Colonic mucosa (tissue), 4 donors: ENCODE measurements around the gene GMFB. TPM values are rescaled to one million over a fixed set of nuclear protein-coding genes. Genes with fewer than 3 reads are reported as not detected.
A peak's percentile ranks its signal among the peaks of the same experiment; 100 is the strongest.

ENCODE experiments used
- DNase-seq: peaks from one replicate; pipeline ENCODE4 v3.0.0-alpha.2; 2020
- H3K27ac ChIP-seq: fragments of 200-600 bp; one replicate; pipeline ENCODE4 v1.8.0; 2021
- H3K27me3 ChIP-seq: fragments of 200-600 bp; one replicate; pipeline ENCODE4 v1.8.0; 2021
- H3K36me3 ChIP-seq: fragments of 200-600 bp; one replicate; pipeline ENCODE4 v1.8.0; 2021
- H3K4me1 ChIP-seq: fragments of 200-600 bp; one replicate; pipeline ENCODE4 v1.8.0; 2021; ENCODE audit warnings: mild to moderate bottlenecking
- H3K4me3 ChIP-seq: fragments of 200-600 bp; one replicate; pipeline ENCODE4 v1.8.0; 2021
- H3K9ac ChIP-seq, 2 donors: one replicate each; pipeline ENCODE4 v1.7.0; 2013; ENCODE audit warnings: control low read depth in 2 of 2, low read depth in 2 of 2, low read length in 2 of 2
- H3K9me3 ChIP-seq: fragments of 200-600 bp; one replicate; pipeline ENCODE4 v1.8.0; 2021
- CTCF ChIP-seq: fragments of 200-600 bp; IDR thresholded peaks from one replicate; pipeline ENCODE4 v1.8.0; 2022; ENCODE audit warnings: antibody characterized with exemption, mild to moderate bottlenecking
- intact Hi-C: fragments of 100-400 bp; cut with DNase I; formaldehyde crosslinking; loops from one replicate; pipeline ENCODE4 v1.14.1; 2022
- total RNA-seq, 2 donors: library from RNA; stranded (reverse); fragmentation: NEBNext Ultra II Directional in 1 of 2; extraction: Animal tissue kit (Norgen Biotek cat#: 25700) in 1 of 2; gene quantifications; one replicate each; pipeline ENCODE4 v1.2.1, GENCODE V29; 2021
- donor health status: healthy.
- donor health status: DM: no; HTN: no; CAD: no.
- donor health status: DM: no; HTN: no; CAD: no.

Gene GMFB
- total RNA-seq, 2 donors from 2014 or later, result 67.8 to 85.7 TPM

GRCh38 chr14:54480830-54481562, 7.8 kb downstream of the GMFB start:
- Histone ChIP-seq H3K9me3 (no peaks in the 10 kb centered on the region), H3K4me3 (no peak overlapping the region), H3K27me3 (no peaks in the 10 kb centered on the region), H3K4me1 (peaks cover 13% of the 10 kb centered on the region), H3K27ac (no peak overlapping the region), H3K36me3 (no peaks in the 10 kb centered on the region), H3K9ac (no peak overlapping the region)
- no peak for DNase-seq
- TF ChIP-seq CTCF, result no peak
- intact Hi-C loops, result no loop called here

GRCh38 chr14:54478636-54479215, 10.1 kb downstream of the GMFB start:
- DNase-seq, result no peak
- no peaks in the 10 kb centered on the region for H3K9me3 ChIP-seq
- H3K9ac ChIP-seq, result no peak overlapping the region
- no peaks in the 10 kb centered on the region for H3K27me3 ChIP-seq
- intact Hi-C loops, result no loop called here
- no peak overlapping the region for H3K4me3 ChIP-seq
- H3K36me3 ChIP-seq, result no peaks in the 10 kb centered on the region
- TF ChIP-seq CTCF, result no peak
- no peak overlapping the region for H3K27ac ChIP-seq
- H3K4me1 ChIP-seq, result peaks cover 4% of the 10 kb centered on the region

GRCh38 chr14:54475911-54476310, 12.9 kb downstream of the GMFB start:
- H3K27ac ChIP-seq, result no peak overlapping the region
- no peaks in the 10 kb centered on the region for H3K36me3 ChIP-seq
- no peaks in the 10 kb centered on the region for H3K9me3 ChIP-seq
- no peak overlapping the region for H3K9ac ChIP-seq
- no peak for DNase-seq
- H3K27me3 ChIP-seq, result no peaks in the 10 kb centered on the region
- H3K4me1 ChIP-seq, result no peaks in the 10 kb centered on the region
- no peak overlapping the region for H3K4me3 ChIP-seq
- intact Hi-C loops, result no loop called here
- TF ChIP-seq CTCF, result no peak

- H3K9ac ChIP-seq, result no peak overlapping the region
- no peaks in the 10 kb centered on the region for H3K36me3 ChIP-seq
- H3K9me3 ChIP-seq, result no peaks in the 10 kb centered on the region
- TF ChIP-seq CTCF, result no peak
- no peak overlapping the region for H3K4me3 ChIP-seq
- intact Hi-C loops, result no loop called here
- no peaks in the 10 kb centered on the region for H3K27me3 ChIP-seq
- H3K27ac ChIP-seq, result no peak overlapping the region
- DNase-seq, result no peak
- no peaks in the 10 kb centered on the region for H3K4me1 ChIP-seq
Observed at GRCh38 chr14:54475187-54475899, 13.4 kb downstream of the GMFB start.

GRCh38 chr14:54474232-54474793, 14.5 kb downstream of the GMFB start:
- no peak for DNase-seq

More at GRCh38 chr14:54474232-54474793, 14.5 kb downstream of the GMFB start:
- TF ChIP-seq CTCF, result no peak
- no peak overlapping the region for H3K9ac ChIP-seq
- no peaks in the 10 kb centered on the region for H3K27me3 ChIP-seq
- H3K36me3 ChIP-seq, result no peaks in the 10 kb centered on the region
- H3K9me3 ChIP-seq, result no peaks in the 10 kb centered on the region
- H3K4me3 ChIP-seq, result no peak overlapping the region
- H3K27ac ChIP-seq, result peak overlapping the region; percentile 5
- intact Hi-C loops, result no loop called here
- H3K4me1 ChIP-seq, result no peaks in the 10 kb centered on the region
